ENCODE data around the gene PIF1. TPM values are rescaled to one million over a fixed set of nuclear protein-coding genes. Genes with fewer than 3 reads are reported as not detected.

The PIF1 gene
- total RNA-seq, 1 donor from 2014 or later: 0.99 TPM

DNA sequence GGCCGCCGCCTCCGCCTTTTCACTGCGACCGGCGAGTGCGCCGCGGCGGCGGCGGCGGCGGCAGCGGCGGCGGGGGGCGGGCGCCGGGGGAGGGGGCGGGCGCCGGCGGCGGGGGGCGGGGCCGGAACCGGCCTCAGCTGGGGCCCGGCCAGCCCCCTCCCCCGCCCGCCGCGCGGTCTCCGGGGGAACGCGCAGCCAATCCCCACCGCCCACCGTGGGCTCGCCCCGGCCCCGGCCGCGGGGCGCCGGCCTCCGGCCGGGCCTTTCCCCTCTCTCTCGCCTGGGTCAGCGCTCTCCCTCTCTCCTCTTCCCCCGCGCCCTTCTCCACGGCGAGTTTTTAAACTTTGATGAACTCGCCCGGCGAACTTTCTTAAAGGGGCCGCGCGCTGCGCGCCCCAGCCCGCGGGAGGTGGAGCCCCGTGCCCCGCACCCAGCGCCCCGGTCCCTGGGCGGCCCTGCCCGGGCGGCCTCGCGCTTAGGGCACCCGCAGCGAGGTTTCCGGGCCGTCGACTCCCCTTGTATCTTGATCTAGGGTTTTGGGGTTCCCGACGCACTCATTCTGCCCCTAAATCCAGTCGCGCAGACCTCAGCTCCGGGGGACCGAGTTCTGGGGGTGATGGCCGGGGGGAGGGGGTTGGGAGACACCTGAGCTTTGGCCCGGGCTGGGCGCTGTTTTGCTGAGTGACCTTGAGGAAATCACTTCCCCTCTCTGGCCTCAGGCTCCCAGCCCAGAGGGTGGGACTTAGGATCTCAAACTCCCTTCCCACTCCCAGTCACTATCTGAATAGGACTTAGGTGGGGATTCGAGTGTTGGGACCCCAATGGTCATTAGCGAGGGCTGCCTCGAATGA, 49.7 kb downstream of the PIF1 start, which contains the start of gene RBPMS2:
TSS of gene RBPMS2 (minus strand) at position 39 of the 851 bp plus-strand sequence. CDS start 270 bp downstream, outside the sequence.
- no peak for DNase-seq (ENCODE audit: low spot score)

GRCh38 chr15:64774629-64775493, 50.6 kb downstream of the PIF1 start:
- no peak for DNase-seq (ENCODE audit: low spot score)

GRCh38 chr15:64774037-64774628, 51.3 kb downstream of the PIF1 start:
- DNase-seq (ENCODE audit: low spot score): no peak

- no peak for DNase-seq (ENCODE audit: low spot score)
These were observed 51.8 kb downstream of the PIF1 start for GRCh38 chr15:64773606-64774005.

GRCh38 chr15:64772964-64773363, 52.5 kb downstream of the PIF1 start:
- no peak for DNase-seq (ENCODE audit: low spot score)

- no peak for DNase-seq (ENCODE audit: low spot score)
These were observed 53.0 kb downstream of the PIF1 start for GRCh38 chr15:64772488-64772887.

DNA sequence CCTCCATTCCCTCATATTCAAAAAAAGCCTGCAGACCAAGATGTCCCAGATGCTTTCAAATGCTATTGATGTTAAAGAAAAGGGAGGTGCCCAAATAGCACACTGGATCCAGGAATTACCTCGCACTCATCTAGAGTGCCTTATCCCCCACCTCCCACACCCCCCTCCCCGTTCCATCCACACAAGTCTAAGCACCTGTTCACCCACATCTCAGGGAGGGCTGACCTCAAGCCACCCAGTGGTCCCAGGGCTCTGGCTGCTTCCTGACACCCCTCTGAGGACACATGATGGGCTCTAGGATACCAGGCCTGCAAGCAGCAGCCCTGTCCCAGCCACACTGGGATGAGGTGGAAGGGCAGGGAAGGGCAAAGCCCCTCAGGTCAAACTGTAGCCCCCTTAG, 54.8 kb downstream of the PIF1 start:
- DNase-seq (ENCODE audit: low spot score): no peak

DNA sequence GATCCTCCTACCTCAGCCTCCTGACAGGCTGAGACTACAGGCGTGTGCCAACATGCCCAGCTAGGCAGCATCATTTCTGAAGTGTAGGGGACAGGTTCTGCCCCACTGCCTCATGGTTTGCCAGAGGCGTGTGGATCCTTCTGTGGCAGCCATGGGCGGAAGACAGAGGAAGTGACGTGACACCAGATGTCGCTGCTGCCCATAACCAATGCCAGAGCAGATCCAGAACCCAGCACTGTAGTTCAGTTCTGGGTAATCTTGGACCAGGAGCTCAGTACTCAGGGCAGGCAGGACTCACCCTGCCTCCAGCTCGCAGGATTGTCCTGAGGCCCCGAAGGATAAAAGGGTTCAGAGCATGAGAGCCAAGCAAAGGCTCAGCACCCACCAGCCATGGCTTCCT, 58.2 kb downstream of the PIF1 start:
- DNase-seq (ENCODE audit: low spot score): no peak

DNA sequence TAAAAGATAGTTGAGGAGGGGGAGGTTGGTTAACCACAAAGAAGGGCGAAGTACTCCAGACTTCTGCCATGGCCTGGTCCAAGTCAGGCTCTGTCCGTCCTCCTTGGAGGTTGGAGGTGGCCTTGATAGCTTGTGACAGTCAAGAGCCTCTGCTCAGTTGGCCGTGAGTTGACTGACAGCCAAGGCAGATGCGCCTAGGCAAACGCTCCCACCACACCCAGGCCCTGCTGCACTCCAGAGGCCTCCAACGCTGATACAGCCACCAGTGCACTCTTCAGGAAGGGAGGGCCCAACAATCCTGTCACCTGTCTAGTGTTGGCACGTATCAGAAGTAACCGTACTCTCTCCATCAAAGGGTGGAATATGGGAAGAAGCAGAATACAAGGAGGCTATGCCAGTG, 59.4 kb downstream of the PIF1 start:
- no peak for DNase-seq (ENCODE audit: low spot score)

Other genes starting within 250 kb of the PIF1 start
- gene RBPMS2, start 50.1 kb downstream of the PIF1 start, total RNA-seq: 16.9 TPM
- 33.3 TPM for gene PLEKHO2, start 16.3 kb upstream of the PIF1 start, total RNA-seq
- 31.4 TPM for gene ANKDD1A, start 86.3 kb upstream of the PIF1 start, total RNA-seq
- gene SPG21, start 164.3 kb upstream of the PIF1 start, total RNA-seq: 108 TPM
- 19.8 TPM for gene MTFMT, start 204.0 kb upstream of the PIF1 start, total RNA-seq
- not detected for gene SLC51B, start 219.7 kb upstream of the PIF1 start, total RNA-seq
- 32.8 TPM for gene RASL12, start 242.3 kb upstream of the PIF1 start, total RNA-seq

Data from ureter (tissue), 1 donor.